SU-DHL-6 (cell line): ENCODE measurements around the gene LTO1.

Experiments
- CTCF ChIP-seq: fragments of 200-600 bp; sonication (generic); IDR thresholded peaks from one replicate; pipeline ENCODE4 v1.5.1; 2017; ENCODE audit warnings: antibody characterized with exemption, mild to moderate bottlenecking, low read length, moderate library complexity; ENCODE audit not compliant: insufficient read depth, poor library complexity, severe bottlenecking
- EZH2phosphoT487 ChIP-seq: fragments of 200-600 bp; sonication (generic), shearing (Covaris generic); conservative IDR thresholded peaks from 2 replicates; pipeline ENCODE4 v1.6.1; 2018; ENCODE audit warnings: mild to moderate bottlenecking, antibody characterized with exemption, low read length, moderate library complexity, mixed read lengths

GRCh38 chr11:69697861-69698260 is 22.7 kb upstream of the LTO1 start:
- TF ChIP-seq CTCF = no peak
- TF ChIP-seq EZH2phosphoT487 = no peak
